Dermis blood vessel endothelial cell (primary cell): ENCODE results near the gene MCEE. TPM values are rescaled to one million over a fixed set of nuclear protein-coding genes. Genes with fewer than 3 reads are reported as not detected.
"Not testable (repeated sequence)": the region's sequence is repeated elsewhere in the genome, so short reads cannot be mapped to it uniquely, and the experiment has no call there.

Source experiments
- DNase-seq: peaks from one replicate; pipeline ENCODE4 v3.0.0; 2010
- total RNA-seq: library from RNA; depleted of rRNA; stranded (reverse); fragments of >200 nt; gene quantifications from 2 replicates; pipeline ENCODE4 v1.2.3, GENCODE V29; 2014

Gene MCEE
- total RNA-seq, 1 donor from 2014 or later: 14.0 TPM

DNA sequence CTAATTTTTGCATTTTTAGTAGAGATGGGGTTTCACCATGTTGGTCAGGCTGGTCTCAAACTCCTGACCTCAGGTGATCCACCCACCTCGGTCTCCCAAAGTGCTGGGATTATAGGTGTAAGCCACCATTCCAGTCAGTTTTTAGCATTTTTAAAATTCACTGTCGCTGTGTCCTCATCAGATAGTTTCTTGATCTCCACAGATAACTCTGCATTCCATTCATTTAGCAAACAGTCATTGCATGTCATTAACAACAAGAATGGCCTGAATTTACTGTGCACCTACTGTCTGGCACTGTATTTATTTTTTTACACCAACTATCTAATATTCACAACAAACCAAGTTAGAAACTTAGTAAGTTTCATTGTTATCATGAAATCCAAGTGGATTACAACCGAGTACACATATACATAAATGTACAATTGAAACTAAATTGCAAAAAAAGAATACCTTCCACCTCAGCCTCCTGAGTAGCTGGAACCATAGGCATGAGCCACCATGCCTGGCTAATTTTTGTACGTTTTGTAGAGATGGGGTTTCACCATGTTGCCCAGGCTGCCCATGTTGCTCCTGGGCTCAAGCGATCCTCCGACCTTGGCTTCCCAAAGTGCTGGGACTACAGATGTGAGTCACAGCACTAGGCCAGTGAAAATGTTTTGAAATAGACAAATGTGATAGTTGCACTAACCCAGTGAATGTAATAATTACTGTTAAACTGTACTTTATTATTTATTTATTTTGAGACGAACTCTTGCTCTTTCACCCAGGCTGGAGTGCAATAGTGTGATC is 4.3 kb downstream of the MCEE start:
- DNase-seq: no peak

DNA sequence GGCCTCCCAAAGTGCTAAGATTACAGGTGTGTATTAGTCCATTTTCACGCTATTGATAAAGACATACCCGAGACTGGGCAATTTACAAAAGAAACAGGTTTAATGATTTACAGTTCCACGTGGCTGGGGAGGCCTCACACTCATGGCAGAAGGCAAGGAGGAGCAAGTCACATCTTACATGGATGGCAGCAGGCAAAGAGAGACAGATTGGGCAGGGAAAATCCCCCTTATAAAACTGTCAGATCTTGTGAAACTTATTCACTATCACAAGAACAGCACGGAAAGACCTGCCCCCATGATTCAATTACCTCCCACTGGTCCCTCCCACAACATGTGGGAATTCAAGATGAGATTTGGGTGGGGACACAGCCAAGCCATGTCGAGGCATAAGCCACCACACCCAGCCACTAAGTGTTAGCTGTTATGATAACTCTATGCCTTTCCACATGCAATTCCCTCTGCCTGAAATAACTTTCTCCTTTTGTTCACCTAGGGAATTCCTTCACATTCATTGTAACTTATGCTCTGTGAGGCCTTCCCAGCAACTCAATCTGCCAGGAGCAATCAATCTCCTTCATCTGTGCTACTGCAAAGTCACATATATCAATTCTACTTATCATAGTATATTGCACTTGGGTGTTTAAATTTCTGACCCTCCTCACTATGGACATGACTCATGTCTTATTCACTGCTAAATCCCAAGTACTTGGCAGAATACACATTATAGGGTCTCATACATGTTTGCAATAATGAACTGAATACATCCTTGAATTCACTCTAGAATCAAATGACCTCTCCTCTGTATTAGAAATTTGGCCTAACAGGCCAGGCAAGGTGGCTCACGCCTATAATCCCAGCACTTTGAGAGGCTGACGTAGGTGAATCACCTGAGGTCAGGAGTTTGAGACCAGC is 7.4 kb downstream of the MCEE start:
- no peak for DNase-seq

DNA sequence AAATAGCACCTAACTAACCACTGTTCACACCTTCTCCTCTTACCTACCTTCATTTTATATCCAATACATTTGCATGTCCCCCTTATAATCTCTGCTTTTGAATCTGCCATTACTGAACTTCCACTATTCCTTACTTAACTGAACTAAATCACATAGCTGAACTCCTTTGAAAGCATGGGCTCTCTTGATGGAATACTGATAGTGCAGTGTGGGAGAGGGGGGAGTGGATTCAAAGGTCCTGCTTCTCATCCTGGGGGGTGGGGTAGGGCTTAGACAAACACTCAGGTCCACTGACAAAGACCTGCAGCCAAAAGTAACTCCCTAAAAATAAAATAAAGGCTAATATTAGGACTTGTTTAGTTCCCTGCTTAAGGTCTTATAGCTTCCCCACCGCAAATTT is 8.6 kb downstream of the MCEE start:
- no peak for DNase-seq

DNA sequence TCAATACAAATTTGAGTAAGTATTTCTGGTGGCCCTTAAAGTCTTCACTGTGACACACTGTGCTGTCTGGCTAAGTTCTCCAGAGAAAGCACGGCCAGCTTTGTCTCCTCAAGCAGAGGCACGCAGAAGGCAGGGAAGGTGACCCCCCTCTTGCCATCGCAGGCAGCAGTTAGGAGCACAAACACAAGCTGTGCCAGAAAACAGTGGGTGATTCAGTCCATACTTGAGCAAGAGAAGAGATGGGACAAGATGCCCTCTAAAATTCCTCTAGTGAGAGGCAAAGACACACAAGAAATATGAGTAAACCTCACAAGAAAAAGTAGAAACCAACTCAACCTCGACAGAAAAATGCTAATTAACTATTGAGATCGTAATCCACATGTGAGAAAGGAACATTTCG is 9.8 kb downstream of the MCEE start:
- no peak for DNase-seq

DNA sequence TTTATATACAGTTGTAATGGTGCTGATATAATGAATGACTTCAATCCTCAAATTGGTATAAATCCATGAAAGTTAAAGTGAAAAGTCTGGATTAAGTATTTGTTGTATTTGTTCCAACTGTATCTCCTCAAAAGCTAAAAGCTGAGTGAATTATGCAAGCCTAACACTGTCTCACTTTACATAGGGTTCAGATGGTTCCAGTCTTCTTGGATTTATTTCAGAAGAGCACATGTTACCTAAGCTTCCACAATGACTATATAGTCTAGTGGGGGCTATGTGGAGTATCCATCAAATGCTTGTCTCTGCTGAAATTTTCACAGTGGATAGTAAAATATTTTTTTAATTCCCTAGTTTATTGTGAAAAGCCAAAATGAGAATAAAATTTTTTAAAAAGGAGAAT is 13.0 kb downstream of the MCEE start:
- DNase-seq: no peak

DNA sequence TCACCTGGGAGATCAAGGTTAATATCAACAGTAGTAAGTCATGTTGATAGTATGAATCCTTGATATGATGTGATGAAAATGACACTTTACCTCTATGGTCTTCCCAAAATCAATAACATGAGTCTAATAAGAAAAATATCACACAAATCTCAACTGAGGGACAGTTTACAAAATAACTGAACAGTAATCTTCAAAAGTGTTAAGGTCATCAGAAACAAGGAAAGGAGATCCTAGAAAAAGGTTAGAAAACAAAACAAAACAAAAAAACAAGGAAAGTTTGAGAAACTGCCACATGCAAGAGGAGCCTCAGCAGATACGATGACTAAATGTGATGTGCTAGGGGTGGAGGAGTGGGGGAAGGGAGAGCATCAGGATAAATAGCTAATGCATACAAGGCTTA is 16.2 kb downstream of the MCEE start:
- no peak for DNase-seq

DNA sequence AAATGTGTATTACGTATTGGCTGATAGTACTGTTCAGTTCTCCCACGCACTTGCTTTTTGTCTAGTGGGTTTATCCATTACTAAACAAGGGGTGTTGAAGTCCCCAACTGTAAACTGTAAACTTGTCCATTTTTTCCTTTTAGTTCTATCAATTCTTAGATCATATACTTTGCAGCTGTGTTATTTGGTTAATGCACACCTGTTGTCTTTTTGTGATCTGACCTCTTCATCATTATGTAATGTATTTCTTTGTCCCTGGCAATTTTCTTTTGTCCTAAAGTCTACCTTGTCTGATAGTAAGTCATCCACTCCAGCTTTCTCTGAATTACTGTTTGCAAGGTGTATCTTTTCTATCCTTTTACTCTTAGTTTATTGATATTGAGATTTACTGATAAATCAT is 21.9 kb downstream of the MCEE start:
- DNase-seq: no peak

DNA sequence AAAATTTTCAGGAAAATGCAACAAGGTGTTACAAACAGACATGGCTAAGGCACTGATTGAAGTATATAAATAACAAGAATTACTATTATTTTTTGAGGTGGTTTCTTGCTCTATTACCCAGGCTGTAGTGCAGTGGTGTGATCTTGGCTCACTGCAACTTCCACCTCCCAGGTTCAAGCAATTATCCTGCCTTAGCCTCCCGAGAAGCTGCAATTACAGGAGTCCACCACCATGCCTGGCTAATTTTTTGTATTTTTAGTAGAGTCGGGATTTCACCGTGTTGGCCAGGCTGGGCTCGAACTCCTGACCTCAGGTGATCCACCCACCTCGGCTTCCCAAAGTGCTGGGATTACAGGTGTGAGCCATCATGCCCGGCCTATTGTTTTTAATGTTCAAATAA is 23.6 kb downstream of the MCEE start:
- not testable (repeated sequence) for DNase-seq

DNA sequence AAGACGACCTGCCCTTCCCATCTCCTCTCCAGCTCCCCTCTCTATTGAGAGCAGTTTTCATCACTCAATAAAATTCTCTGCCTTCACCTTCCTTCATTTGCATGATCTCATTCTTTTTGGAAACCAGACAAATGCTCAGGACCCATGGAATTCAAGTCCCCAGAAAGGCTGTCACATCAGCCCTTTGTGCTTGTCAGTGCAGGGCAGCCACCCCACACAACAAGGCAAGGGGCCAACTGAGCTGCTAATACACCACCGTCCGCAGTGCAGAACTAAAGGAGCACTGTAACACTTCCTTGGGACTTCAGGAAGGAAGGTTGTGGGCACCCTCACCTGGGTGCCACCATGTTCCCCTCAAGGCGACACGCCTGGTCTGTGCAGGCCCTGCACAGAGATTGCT is 26.2 kb downstream of the MCEE start:
- no peak for DNase-seq

DNA sequence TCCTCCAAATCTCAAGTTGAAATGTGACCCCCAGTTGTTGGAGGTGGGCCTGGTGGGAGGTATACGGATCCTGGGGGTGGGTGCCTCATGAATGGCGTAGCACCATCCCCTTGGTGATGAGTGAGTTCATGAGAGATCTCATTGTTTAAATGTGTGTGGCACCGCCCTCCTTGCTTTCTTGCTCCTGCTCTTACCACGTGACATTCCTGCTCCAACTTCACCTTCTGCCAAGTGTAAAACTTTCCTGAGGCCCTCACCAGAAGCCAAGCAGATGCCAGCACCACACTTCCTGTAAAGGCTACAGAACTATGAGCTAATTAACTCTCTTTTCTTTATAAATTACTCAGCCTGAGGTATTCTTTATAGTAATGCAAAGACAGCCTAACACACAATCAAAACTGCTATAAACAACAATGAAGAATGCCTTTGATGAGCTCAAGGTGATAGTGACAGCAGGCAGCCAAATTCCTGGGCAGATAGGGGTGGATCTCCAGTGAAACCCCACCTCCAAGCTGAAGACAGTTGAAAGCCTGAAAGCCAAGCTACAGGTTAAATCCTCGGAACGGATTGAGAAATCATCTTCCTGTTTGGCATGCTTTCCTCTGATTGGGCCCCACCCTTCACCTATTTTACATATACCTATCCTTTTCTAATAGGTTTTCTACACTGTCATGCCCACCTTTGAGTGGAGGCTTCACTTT is 26.9 kb downstream of the MCEE start:
- peak; percentile 21 for DNase-seq

DNA sequence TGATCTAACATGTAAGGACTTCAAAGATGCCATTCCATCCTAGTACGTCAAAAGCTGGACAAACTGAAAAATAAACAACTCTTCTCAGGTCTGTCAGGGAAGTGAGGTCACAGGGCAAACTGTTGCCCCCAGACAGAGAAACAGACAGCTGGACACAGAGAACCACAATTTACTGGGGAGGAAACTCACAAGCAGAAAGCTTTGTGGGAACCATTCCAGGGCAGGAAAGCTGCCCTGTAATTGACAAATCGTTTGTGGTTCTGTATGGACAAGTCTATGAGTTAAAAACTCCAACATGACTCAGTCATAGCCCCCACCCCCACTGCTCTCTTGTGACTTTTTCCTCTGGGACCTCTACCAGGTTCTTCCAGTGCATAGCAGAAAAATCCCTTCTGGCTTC is 28.4 kb downstream of the MCEE start:
- peak; percentile 77 for DNase-seq

DNA sequence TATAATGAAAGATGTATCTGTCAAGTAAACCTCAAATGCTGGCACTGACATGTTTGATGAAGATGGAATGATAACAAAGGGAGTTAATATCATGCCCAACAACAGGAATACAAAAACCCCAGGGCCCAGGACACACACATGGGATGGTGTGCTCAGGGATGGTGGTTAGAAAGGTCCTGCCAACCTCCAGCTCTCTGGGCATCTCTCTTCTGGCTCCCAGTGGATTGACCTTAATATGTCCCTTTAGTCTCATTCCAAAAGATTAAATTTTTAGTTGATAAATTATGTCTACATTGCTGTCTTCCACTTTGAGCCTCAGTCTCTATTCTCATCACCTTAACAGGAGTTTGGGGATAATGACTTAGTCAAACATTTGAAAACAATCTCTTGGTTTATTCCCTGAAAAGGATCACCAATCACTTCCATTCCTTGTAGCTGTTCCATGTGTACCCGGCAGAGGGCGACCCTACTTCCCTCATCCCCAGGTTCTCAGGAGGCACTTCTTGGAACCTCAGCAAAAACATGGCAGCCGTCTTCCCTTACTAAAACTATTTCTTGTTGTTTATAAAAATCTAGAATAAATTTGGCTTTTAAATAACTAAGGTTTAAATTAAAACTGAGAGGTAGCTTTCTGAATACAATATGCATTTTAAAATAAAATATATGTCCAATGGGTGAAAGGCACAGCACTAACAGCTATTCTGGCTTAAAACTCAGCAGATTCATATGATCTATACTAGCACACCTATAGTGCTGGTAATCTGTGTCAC is 29.6 kb downstream of the MCEE start:
- peak; percentile 83 for DNase-seq

DNA sequence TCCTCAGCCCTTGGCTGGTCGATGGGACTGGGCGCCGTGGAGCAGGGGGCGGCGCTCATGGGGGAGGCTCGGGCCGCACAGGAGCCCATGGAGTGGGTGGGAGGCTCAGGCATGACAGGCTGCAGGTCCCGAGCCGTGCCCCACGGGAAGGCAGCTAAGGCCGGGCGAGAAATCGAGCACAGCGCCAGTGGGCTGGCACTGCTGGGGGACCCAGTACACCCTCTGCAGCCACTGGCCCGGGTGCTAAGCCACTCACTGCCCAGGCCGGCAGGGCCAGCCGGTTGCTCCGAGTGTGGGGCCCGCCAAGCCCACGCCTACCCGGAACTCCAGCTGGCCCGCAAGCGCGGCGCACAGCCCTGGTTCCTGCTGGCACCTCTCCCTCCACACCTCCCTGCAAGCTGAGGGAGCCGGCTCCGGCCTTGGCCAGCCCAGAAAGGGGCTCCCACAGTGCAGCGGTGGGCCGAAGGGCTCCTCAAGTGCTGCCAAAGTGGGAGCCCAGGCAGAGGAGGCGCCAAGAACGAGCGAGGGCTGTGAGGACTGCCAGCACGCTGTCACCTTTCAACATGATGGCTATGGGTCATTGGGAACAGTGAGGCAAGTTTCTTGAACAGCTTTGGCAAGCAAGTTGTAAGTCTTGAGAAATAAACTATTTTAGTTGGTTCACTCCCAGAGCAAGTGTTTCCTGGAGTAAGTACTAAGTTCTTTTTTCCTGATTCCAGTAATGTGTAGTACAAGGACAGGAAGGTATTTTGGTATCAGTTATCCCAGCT is 37.4 kb downstream of the MCEE start:
- not testable (repeated sequence) for DNase-seq

DNA sequence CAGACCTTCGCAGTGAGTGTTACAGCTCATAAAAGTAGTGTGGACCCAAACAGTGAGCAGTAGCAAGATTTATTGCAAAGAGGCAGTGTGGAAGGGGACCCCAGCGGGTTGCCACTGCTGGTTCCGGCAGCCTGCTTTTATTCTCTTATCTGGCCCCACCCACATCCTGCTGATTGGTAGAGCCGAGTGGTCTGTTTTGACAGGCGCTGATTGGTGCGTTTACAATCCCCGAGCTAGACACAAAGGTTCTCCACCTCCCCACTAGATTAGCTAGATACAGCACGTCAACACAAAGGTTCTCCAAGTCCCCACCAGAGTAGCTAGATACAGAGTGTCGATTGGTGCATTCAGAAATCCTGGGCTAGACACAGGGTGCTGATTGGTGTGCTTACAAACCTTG is 38.2 kb downstream of the MCEE start:
- not testable (repeated sequence) for DNase-seq

DNA sequence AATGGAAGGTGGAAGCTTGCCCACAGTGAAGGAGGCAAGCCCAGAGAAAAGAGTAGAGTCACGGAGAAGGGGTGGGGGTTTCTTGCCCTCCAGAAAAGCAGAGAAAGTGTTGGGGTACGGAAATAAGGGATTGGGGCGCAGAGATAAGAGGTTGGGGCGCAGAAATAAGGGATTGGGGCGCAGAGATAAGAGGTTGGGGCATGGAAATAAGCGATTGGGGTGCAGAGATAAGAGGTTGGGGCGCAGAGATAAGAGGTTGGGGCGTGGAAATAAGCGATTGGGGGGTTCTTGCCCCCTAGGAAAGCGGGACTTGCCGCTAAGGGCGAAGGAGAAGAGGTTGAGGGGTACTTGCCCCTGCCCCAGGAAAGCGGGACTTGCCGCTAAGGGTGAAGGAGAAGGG is 40.6 kb downstream of the MCEE start:
- DNase-seq: not testable (repeated sequence)

DNA sequence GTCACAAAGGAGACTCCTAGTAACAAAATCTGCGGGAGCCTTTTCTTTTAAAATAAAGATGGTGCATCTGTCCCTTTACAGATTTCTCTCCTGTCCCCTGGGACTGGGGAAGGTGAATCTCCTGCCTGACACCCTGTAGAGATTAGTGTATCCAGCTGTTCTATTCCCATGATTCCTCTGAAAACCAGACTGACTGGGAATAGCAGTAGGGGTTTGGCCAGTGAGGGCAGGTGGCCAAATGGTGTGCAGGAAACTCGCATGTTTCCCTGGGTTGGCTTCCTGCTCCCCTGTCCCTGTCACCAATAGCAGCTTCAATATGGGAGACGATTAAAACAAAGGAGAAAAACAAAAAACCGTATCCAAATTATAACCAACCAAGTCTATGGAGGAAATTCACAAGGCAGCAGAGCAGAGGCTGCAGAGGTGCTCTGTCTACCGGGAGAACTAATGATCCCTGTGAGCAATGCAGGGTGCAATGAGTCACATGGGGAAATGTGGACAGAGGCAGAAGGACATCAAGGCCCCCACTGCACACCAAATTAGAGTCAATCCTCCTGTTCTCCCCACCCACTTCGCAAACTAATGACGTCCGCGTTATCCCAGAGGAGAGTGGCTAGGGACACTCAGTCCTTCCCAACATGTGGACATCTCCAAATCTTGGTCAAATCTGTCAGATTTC is 44.6 kb downstream of the MCEE start:
- DNase-seq: not testable (repeated sequence)

DNA sequence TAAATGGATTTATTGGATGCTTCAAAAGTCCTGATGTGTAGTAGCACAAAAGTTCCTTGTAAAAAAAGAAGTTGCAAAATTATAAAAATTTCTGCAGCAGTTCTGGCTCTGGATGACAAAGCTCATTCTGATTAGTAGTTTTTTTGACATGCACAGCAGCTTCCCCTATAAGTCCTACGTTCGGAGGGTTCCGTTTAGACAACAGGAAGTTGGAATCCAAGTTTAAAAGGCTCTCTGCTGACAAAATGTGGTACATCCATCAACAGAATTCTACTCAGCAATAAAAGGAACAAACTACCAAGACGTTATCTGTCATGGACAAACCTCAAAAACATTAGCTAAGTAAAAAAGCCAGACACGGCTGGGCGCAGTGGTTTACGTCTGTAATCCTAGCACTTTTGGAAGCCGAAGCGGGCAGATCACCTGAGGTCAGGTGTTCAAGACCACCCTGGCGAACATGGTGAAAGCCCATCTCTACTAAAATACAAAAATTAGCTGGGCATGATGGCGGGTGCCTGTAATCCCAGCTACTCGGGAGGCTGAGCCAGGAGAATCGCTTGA is 46.2 kb downstream of the MCEE start:
- DNase-seq: not testable (repeated sequence)

DNA sequence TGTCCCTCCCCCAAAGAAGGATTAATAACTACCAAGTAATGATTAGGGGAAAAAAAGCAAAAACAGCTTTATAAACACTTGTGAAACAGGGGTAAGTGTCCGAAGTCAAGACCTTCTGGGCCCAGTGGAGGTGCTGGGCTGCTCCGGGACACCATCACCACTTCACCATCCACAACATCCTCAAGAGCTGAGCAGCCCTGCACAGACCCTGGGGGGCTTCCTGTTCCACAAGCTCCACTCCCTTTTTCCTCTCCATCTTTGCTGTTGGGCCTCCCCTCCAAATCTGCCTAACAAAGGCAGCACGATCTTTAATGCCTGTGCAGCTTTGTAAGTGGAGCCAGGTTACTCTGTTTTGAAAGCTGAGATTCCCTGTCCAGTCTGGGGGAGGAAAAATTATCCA is 46.7 kb downstream of the MCEE start:
- DNase-seq: not testable (repeated sequence)

DNA sequence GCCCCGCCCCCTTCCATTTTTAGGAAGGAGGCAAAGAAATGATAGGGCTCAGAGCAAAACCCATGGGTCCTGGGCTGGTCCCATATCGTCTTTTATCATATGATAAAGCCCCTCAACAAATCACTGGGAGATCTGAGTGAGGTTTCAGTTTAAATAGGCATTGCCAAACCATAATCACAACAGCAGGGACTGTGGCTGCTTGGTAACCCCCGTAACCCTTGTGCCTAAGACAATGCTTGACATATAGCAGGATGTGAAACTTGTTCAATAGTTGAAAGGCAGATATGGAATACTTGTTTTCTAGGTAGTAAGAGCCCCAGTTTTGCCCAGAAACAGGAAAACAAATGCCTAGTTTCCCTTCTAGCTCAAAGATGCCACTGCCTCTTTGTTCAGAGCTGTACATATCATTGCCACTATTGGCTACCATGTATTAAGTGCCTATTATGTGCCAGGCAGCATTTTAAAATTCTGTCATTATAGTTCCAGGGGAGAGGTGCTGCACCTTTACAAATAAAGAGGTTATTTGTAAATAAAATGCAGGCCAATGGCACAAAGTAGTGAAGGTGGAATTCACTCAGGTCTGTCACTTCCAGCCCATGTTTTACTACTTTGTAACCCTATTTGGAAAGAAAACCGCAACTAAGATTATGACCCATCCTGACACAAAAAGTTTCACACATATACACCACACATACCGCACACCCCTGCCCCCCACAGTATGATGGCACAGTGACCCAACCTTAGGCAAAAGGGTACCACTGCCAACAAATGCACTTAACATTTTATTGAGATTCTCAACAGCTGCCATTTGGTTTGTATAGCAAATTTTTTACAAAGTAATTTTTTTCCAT is 47.4 kb downstream of the MCEE start:
- DNase-seq: no peak

DNA sequence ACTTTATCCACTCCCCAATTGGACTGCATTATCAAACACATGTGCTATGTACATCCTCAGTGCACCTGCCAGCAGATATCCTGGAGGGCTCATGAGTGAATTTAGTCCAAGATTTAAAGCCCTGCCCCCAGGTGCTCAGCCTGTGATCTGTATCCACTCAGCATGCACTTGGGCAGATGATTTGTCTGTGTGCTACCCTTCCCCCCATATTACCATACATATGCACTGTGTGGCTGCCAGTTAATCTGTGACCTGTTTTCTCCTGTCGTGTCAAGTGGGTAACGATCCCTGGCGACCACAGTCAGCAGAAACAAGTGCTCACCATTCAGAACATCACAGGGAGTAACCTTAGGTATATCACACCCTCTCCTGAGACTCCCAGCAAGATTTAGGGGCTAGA is 51.4 kb downstream of the MCEE start:
- DNase-seq: no peak
